Measurements from ENCODE around the gene GJB4. TPM values are rescaled to one million over a fixed set of nuclear protein-coding genes. Genes with fewer than 3 reads are reported as not detected.

The GJB4 gene
- total and polyA plus RNA-seq, 12 donors: not detected

- intact Hi-C loops (cut with DNase I): loop anchor here (5.0 to 10.0 kb wide), 8 partner anchors 275 to 1107 kb away; no protein-coding TSS in a partner anchor
- H3K4me3 ChIP-seq: no peak overlapping the region
- peaks cover 0 to 40% (median 20%) of the 10 kb centered on the region in 7 donors for H3K27me3 ChIP-seq
- TF ChIP-seq, protein P1, sequence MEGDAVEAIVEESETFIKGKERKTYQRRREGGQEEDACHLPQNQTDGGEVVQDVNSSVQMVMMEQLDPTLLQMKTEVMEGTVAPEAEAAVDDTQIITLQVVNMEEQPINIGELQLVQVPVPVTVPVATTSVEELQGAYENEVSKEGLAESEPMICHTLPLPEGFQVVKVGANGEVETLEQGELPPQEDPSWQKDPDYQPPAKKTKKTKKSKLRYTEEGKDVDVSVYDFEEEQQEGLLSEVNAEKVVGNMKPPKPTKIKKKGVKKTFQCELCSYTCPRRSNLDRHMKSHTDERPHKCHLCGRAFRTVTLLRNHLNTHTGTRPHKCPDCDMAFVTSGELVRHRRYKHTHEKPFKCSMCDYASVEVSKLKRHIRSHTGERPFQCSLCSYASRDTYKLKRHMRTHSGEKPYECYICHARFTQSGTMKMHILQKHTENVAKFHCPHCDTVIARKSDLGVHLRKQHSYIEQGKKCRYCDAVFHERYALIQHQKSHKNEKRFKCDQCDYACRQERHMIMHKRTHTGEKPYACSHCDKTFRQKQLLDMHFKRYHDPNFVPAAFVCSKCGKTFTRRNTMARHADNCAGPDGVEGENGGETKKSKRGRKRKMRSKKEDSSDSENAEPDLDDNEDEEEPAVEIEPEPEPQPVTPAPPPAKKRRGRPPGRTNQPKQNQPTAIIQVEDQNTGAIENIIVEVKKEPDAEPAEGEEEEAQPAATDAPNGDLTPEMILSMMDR (IDR thresholded peaks at IDR 0.05): no peak
- H3K4me1 ChIP-seq: peaks cover 0 to 4% (median 0%) of the 10 kb centered on the region in 9 donors
- H3K27ac ChIP-seq: no peak overlapping the region
- DNase-seq (no peak), ATAC-seq (no peak)
- H3K9me3 ChIP-seq: no peaks in the 10 kb centered on the region
- WGBS, 2 donors: 55 to 58% methylated on average over 3 of the region's 3 CpGs
- H3K36me3 ChIP-seq: no peaks in the 10 kb centered on the region
Observed at GRCh38 chr1:34739613-34740012, 19.9 kb upstream of the GJB4 start.

DNA sequence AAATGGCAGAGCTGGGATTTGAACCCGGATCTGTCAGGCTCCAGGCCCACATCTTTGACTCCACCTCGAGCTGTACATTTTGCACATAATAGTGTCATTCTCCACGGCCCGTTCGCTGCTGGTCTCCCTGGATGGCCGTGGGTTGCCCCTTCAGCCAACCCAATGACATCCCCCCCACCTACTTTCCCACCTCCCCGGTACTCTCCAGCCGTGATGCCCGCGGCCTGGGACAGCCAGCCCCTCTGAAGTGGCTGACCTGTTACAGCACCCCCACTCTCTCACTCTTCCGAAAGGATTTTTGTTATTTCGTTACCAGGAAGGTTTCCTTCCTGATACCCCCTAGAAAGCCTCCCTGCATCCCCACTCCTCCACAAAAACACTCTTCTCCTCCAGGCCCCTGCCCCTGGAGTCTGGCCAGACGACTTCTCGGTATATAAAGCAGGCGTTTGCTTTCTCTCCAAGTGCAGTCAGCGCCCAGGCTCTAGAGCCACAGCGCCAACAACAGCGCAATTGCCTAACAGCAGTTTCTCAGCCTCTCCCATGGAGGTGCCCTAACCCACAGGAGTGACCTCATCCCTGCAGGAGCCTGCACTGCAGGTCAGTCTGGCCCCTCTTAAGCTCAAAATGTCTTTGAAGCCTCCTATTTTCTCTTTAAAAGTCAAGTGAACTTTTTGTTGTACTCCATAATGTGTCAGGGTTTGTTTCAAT is 19.2 kb upstream of the GJB4 start:
- no peaks in the 10 kb centered on the region for H3K9me3 ChIP-seq
- TF ChIP-seq, protein P1 (IDR thresholded peaks at IDR 0.05): no peak
- ATAC-seq: no peak
- 37 to 40% methylated on average over 18 of the region's 18 CpGs for WGBS, 2 donors
- no peak for DNase-seq
- H3K36me3 ChIP-seq: no peaks in the 10 kb centered on the region
- no peak overlapping the region for H3K4me3 ChIP-seq
- intact Hi-C loops (cut with DNase I): loop anchor here (5.0 to 10.0 kb wide), 8 partner anchors 276 to 1108 kb away; no protein-coding TSS in a partner anchor
- H3K27ac ChIP-seq: no peak overlapping the region
- peaks cover 0 to 39% (median 20%) of the 10 kb centered on the region in 7 donors for H3K27me3 ChIP-seq
- peaks cover 0 to 4% (median 0%) of the 10 kb centered on the region in 9 donors for H3K4me1 ChIP-seq

DNA sequence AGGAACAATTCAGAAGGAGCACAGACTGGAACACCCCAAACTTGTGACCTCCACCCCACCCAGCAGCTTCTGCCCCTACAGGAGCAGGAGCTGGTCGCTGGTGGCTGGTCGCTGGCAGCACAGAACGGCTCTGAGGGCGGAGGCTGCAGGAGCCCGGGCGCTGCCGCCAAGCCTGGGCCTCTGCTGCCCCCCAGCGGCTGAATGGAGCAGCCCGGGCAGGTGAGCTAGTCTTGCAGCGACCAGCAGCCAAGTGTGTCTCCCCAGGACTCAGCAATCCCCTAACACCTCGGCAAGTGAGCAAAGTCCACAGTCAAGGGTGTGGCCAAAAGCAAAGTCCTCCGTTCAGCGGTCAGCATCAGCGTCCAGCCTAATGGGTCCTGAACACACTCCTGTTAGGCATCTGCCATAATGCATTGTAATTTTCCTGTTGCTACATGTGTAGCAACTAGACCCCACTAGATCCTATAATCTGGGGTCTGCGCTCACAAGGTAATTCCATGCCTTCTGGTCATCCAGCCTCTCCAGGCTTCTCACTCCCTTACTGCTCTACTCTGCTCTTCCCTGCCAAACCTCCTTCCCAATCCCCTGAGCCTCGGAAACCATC is 16.8 kb upstream of the GJB4 start:
- Histone ChIP-seq H3K4me1 (peaks cover 0 to 4% (median 0%) of the 10 kb centered on the region in 9 donors), H3K36me3 (no peaks in the 10 kb centered on the region), H3K4me3 (no peak overlapping the region), H3K27ac (no peak overlapping the region), H3K27me3 (peaks cover 0 to 42% (median 23%) of the 10 kb centered on the region in 7 donors), H3K9me3 (no peaks in the 10 kb centered on the region)
- intact Hi-C loops (cut with DNase I): loop anchor here (2.0 to 10.0 kb wide), 9 partner anchors 278 to 1110 kb away; no protein-coding TSS in a partner anchor
- ATAC-seq: peak; percentile 82 to 92 (median 88)
- TF ChIP-seq, protein P1 (IDR thresholded peaks at IDR 0.05): peak; percentile 89 to 97 (median 95)
- peak; percentile 65 to 80 for DNase-seq
- 11 to 13% methylated on average over 16 of the region's 16 CpGs for WGBS, 2 donors

DNA sequence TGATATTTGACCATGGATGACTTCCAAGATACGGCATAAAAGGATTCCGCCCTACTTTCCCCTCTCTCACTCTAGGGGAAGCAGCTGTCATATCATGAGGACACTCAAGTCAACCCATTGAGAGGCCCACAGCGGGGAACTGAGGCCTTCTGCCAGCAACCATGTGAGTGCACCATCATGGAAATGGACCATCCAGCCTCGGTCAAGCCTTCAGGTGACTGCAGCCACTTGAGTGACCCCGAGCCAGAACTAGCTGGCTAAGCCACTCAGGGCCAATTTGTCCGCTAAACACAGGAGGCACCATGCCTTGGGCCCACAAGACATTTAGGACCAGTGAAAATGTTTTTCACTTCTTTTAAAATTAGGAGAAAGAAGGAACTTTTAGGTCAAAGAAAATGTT is 15.8 kb upstream of the GJB4 start:
- Histone ChIP-seq H3K9me3 (no peaks in the 10 kb centered on the region), H3K27me3 (peaks cover 0 to 44% (median 21%) of the 10 kb centered on the region in 7 donors), H3K4me3 (no peak overlapping the region), H3K27ac (no peak overlapping the region), H3K4me1 (peaks cover 0 to 4% (median 0%) of the 10 kb centered on the region in 9 donors), H3K36me3 (no peaks in the 10 kb centered on the region)
- 80 to 81% methylated on average over 6 of the region's 6 CpGs for WGBS, 2 donors
- TF ChIP-seq, protein P1 (IDR thresholded peaks at IDR 0.05): no peak
- intact Hi-C loops (cut with DNase I): loop anchor here (2.0 to 10.0 kb wide), 9 partner anchors 279 to 1111 kb away; no protein-coding TSS in a partner anchor
- DNase-seq (no peak), ATAC-seq (no peak)

Measured in heart right ventricle (tissue), 16 donors.